Tibial nerve (tissue), 4 donors: ENCODE measurements around the gene ASZ1. TPM values are rescaled to one million over a fixed set of nuclear protein-coding genes. Genes with fewer than 3 reads are reported as not detected.

Source experiments
- DNase-seq, 2 donors: peaks; one replicate each; pipeline ENCODE4 v3.0.0-alpha.2; 2019; ENCODE audit warnings: low spot score in 2 of 2
- H3K27ac ChIP-seq, 4 donors: fragments of 200-600 bp; sonication (generic) in 3 of 4; one replicate each; pipeline ENCODE4 v1.5.1; 2017 to 2019; ENCODE audit warnings: mild to moderate bottlenecking in 1 of 4
- H3K27me3 ChIP-seq, 2 donors: fragments of 200-600 bp; sonication (generic) in 1 of 2; one replicate each; pipeline versions ENCODE4 v1.5.1 to v1.6.0; 2017 to 2019
- H3K36me3 ChIP-seq, 3 donors: fragments of 200-600 bp; sonication (generic); one replicate each; pipeline ENCODE4 v1.5.1; 2018 to 2019
- H3K4me1 ChIP-seq, 4 donors: fragments of 200-600 bp; sonication (generic) in 3 of 4; one replicate each; pipeline ENCODE4 v1.5.1; 2017 to 2019
- H3K4me3 ChIP-seq, 4 donors: fragments of 200-600 bp; sonication (generic) in 3 of 4; one replicate each; pipeline ENCODE4 v1.5.1; 2017 to 2019; ENCODE audit warnings: mild to moderate bottlenecking in 1 of 4, moderate library complexity in 1 of 4
- H3K9me3 ChIP-seq, 4 donors: fragments of 200-600 bp; sonication (generic) in 3 of 4; one replicate each; pipeline ENCODE4 v1.5.1; 2017 to 2019
- CTCF ChIP-seq, 5 experiments: fragments of 200-600 bp in 3 of 5; fragments of 450-650 bp in 2 of 5; sonication (generic) in 3 of 5; IDR thresholded peaks; one replicate each; pipeline ENCODE4 v1.5.1; 2016 to 2019; ENCODE audit warnings: antibody characterized with exemption in 5 of 5, mild to moderate bottlenecking in 3 of 5, moderate library complexity in 2 of 5
- EP300 ChIP-seq, 2 donors: sonication (generic); formaldehyde crosslinking; IDR thresholded peaks; one replicate each; pipeline ENCODE4 v1.6.1; 2017; ENCODE audit warnings: antibody characterized with exemption in 2 of 2, mild to moderate bottlenecking in 1 of 2
- POLR2A ChIP-seq, 2 donors: fragments of 450-650 bp; IDR thresholded peaks; one replicate each; pipeline ENCODE4 v1.6.1; 2017; ENCODE audit warnings: antibody characterized with exemption in 2 of 2, mild to moderate bottlenecking in 2 of 2, moderate library complexity in 2 of 2
- WGBS, 2 donors: methylation state at CpG; one replicate each; pipeline ENCODE4 v1.1.5; 2018; 5-methylcytosine and 5-hydroxymethylcytosine counted together
- total RNA-seq, 4 donors: library from RNA; depleted of rRNA; stranded (reverse); fragments of >200 nt; gene quantifications; one replicate each; pipeline ENCODE4 v1.1.0, GENCODE V29; 2016

The ASZ1 gene
- total RNA-seq, 4 donors from 2014 or later: not detected

DNA sequence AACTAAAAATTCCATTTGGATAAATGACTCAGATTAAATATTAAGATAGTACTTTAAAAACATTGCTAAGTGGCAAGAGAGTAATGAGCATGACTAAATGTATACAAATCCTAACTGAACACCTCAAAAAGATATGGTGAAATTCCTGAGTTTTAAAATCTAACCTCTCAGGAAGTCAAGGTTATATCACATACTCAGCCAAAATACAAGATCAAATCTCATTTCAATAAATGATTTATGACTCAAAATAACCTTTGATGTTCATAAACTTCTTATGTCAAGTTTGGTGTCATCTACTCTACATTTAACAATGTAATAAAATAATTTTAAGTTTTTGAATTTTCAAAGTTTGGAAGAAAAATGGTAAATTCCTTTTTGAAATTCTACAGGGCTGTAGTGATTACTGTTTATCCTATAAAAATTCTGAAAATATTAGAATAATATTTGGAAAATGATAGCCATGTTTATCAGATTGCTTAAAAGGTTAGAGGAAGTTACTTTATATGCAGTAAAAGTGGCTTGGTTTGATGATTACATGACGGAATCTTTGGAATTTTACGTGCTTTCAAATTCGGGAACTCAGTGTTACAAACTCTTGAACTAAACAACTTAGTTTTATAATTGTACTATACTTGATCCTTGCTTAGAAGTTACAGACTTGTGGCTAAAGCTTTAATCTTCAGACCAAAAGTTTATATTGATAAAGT lies 43.7 kb downstream of the ASZ1 start:
- H3K4me1 ChIP-seq: peaks cover 0 to 5% (median 0%) of the 10 kb centered on the region in 4 donors
- no peaks in the 10 kb centered on the region for H3K36me3 ChIP-seq
- peaks cover 0 to 4% (median 0%) of the 10 kb centered on the region in 4 donors for H3K9me3 ChIP-seq
- H3K27me3 ChIP-seq: no peaks in the 10 kb centered on the region
- DNase-seq: no peak
- TF ChIP-seq CTCF (IDR thresholded peaks at IDR 0.05) (no peak), EP300 (IDR thresholded peaks at IDR 0.05) (no peak), POLR2A (IDR thresholded peaks at IDR 0.05) (no peak)
- 57 to 60% methylated on average over 3 of the region's 3 CpGs for whole genome bisulfite sequencing, 2 donors
- no peak overlapping the region for H3K27ac ChIP-seq
- H3K4me3 ChIP-seq: no peak overlapping the region

GRCh38 chr7:117383046-117383445 lies 44.2 kb downstream of the ASZ1 start:
- TF ChIP-seq EP300 (IDR thresholded peaks at IDR 0.05) (no peak), CTCF (IDR thresholded peaks at IDR 0.05) (no peak), POLR2A (IDR thresholded peaks at IDR 0.05) (no peak)
- H3K36me3 ChIP-seq: no peaks in the 10 kb centered on the region
- H3K9me3 ChIP-seq: no peaks in the 10 kb centered on the region
- DNase-seq: no peak
- H3K27me3 ChIP-seq: no peaks in the 10 kb centered on the region
- H3K4me3 ChIP-seq: no peak overlapping the region
- H3K27ac ChIP-seq: no peak overlapping the region
- H3K4me1 ChIP-seq: peaks cover 0 to 5% (median 0%) of the 10 kb centered on the region in 4 donors
- 80 to 89% methylated on average over 2 of the region's 2 CpGs for WGBS, 2 donors

DNA sequence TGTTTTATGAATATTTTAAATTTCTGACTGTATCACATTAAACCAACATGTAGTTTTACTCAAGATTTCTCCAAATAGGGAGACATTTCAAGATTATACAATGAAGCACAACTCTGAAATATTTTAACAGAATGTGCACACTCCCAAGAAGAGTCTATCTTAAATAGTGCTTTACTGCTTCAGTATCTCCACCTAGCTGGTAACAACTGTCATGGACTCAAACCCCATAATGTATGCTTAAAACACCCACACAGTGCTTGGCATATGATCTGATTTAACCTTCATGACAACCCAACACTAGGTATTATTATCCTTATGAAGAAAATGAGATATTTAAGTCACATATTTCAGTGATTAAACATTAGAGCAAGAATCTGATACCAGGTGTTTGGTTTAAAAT lies 45.9 kb downstream of the ASZ1 start:
- Histone ChIP-seq H3K27ac (no peak overlapping the region), H3K4me3 (no peak overlapping the region), H3K36me3 (no peaks in the 10 kb centered on the region), H3K27me3 (no peaks in the 10 kb centered on the region), H3K9me3 (no peaks in the 10 kb centered on the region), H3K4me1 (peaks cover 0 to 5% (median 0%) of the 10 kb centered on the region in 4 donors)
- no peak for TF ChIP-seq POLR2A (IDR thresholded peaks at IDR 0.05)
- TF ChIP-seq CTCF (IDR thresholded peaks at IDR 0.05): no peak
- no peak for DNase-seq

DNA sequence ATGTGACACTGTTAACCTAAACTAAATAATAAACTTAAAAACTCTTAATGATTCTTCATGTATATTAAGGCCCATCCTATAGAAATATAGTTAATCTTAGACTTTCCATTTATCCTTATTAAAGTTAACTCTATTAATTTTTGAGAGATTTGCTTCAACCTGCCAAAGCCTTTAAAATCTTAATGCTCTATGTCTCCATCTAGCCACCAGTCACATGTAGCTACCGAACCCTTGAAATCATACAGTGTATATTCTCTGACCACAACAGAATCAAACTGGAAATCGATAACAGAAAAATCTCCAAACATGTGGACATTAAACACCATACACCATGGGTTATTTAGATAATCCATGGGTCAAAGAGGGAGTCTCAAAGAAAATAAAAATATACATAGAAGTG lies 51.9 kb downstream of the ASZ1 start:
- Histone ChIP-seq H3K27me3 (no peaks in the 10 kb centered on the region), H3K9me3 (no peaks in the 10 kb centered on the region), H3K4me3 (no peak overlapping the region), H3K4me1 (no peaks in the 10 kb centered on the region), H3K27ac (no peak overlapping the region), H3K36me3 (no peaks in the 10 kb centered on the region)
- TF ChIP-seq EP300 (IDR thresholded peaks at IDR 0.05): no peak
- TF ChIP-seq CTCF (IDR thresholded peaks at IDR 0.05): no peak
- TF ChIP-seq POLR2A (IDR thresholded peaks at IDR 0.05): no peak
- WGBS, 2 donors: 59 to 63% methylated on average over 2 of the region's 2 CpGs
- DNase-seq: no peak

DNA sequence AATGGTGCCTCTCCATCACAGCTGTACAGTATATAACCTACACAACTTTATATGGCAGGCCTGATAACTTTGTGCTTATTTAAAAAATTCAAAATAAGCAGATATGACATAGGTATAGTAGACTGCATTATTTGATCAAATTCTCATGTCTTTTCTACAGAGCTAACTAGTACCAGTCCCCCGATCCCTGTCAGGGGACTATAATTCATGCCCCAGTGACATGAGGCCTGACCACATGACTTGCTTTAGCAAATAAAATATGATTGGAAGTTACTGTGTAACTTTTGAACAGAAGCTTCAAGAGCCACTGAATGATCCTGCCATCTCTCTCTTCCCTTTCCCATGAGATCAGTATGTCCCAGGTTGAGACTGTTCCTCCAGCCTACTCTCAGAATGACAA lies 55.2 kb downstream of the ASZ1 start:
- 88 to 93% methylated on average over 1 of the region's 1 CpG for WGBS, 2 donors
- no peaks in the 10 kb centered on the region for H3K27me3 ChIP-seq

More for the DNA sequence above, 55.2 kb downstream of the ASZ1 start:
- no peak for TF ChIP-seq CTCF (IDR thresholded peaks at IDR 0.05)
- no peak for TF ChIP-seq POLR2A (IDR thresholded peaks at IDR 0.05)
- TF ChIP-seq EP300 (IDR thresholded peaks at IDR 0.05): no peak
- Histone ChIP-seq H3K4me1 (no peaks in the 10 kb centered on the region), H3K9me3 (no peaks in the 10 kb centered on the region), H3K27ac (no peak overlapping the region), H3K4me3 (no peak overlapping the region), H3K36me3 (no peaks in the 10 kb centered on the region)
- DNase-seq: no peak
